ENCODE data around the gene SORL1. TPM values are rescaled to one million over a fixed set of nuclear protein-coding genes. Genes with fewer than 3 reads are reported as not detected.

The SORL1 gene
- total RNA-seq, 2 experiments from 2014 or later = 17.4 to 38.6 TPM

DNA sequence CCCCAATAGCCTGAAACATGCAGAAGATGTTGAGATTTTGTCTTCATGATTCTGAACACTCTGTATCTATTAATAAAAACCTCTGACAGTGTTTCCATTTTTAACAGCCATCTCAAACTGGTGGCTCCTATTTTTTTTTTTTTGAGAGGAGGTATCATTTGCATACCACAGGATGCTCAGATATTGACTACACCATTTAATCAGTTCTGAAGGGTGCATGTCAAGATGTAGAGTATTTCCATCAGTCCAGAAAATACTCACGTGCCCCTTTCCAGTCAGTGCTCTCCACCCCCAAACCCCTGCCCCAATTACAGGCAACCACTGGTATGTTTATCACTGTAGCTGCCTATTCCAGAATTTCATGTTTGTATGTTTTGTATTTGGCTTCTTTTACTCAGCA is 85.9 kb downstream of the SORL1 start:
- Mint-ChIP-seq H3K36me3 (peaks cover 19% of the 10 kb centered on the region), H3K27ac (no peak overlapping the region), H3K9me3 (ENCODE audit: low read depth) (no peaks in the 10 kb centered on the region), H3K27me3 (no peaks in the 10 kb centered on the region), H3K4me3 (no peak overlapping the region), H3K4me1 (peaks cover 23% of the 10 kb centered on the region)
- ATAC-seq (no peak), DNase-seq (no peak)
- CTCF ChIA-PET = no interaction called here

DNA sequence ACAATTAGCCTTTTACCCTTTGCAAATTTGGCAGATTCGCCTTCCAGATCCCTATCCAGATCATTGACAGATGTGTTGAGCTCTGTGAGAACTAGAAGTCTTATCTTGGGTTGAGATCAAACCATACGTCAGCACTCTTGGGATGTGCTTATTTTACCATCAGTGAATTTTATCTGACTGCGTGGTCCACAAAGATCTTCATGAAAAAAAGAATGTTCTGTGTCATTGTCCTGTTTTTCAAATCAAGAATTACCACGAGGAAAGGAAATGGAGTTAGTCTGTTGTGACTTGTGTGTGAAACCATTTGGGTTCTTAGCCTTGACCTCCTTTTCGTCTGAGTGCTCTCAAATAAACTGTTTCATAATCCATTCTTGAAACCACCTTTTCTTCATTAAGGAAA is 86.9 kb downstream of the SORL1 start:
- no peaks in the 10 kb centered on the region for H3K9me3 Mint-ChIP-seq (ENCODE audit: low read depth)
- H3K36me3 Mint-ChIP-seq = peaks cover 21% of the 10 kb centered on the region
- H3K27ac Mint-ChIP-seq = no peak overlapping the region
- H3K4me3 Mint-ChIP-seq = no peak overlapping the region
- CTCF ChIA-PET = no interaction called here
- peaks cover 23% of the 10 kb centered on the region for H3K4me1 Mint-ChIP-seq
- DNase-seq (no peak), ATAC-seq (no peak)
- no peaks in the 10 kb centered on the region for H3K27me3 Mint-ChIP-seq

DNA sequence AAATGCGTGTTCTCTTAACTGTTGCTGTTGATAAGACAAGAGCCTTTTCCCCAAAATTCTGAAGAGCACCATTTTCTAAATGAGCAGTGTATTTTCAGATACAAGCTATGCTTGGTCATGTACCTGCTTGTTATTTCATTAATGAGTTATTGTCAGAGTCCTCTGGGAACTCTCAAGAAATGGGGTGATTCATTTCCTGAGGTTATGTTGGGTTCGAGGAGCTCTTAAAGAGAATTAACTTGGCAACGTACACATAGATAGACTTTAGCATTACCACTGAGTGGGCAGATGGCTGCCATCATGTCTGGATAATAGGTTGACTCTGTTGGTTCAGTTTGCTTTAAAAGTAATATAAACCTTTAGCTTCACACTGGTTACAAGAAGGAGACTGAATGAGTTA is 88.5 kb downstream of the SORL1 start:
- ATAC-seq (no peak), DNase-seq (no peak)
- Mint-ChIP-seq H3K4me1 (peaks cover 36% of the 10 kb centered on the region), H3K9me3 (ENCODE audit: low read depth) (no peaks in the 10 kb centered on the region), H3K27me3 (no peaks in the 10 kb centered on the region), H3K4me3 (no peak overlapping the region), H3K27ac (no peak overlapping the region), H3K36me3 (peaks cover 26% of the 10 kb centered on the region)
- CTCF ChIA-PET = no interaction called here

DNA sequence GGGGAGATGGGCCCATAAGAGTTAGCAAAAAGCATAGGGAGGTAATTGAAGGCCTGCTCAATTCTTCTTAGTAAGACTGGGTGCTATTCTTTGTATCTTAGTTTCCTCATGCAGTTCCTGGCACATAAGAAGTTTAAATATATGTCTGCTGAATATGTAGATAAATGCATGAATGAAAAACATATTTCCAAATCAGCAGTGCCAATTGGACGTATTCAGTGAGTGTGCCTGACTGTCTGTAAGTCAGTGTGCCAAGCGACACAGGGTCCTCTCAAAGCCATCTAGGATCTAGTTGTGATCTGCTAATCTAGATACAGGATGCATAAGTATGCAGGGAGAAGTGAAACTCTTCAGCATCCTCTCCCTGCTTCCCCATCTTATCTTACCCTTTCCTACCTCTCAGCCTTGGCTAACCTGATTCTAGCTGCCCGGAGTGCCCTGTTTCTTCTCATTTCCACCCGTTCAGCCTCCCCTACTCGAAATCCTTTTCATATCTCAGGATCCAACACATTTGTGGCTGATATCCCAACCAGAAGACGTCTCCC is 91.8 kb downstream of the SORL1 start:
- H3K4me1 Mint-ChIP-seq = peaks cover 35% of the 10 kb centered on the region
- DNase-seq (no peak), ATAC-seq (no peak)
- no peak overlapping the region for H3K4me3 Mint-ChIP-seq
- no peaks in the 10 kb centered on the region for H3K27me3 Mint-ChIP-seq
- H3K9me3 Mint-ChIP-seq (ENCODE audit: low read depth) = no peaks in the 10 kb centered on the region
- no peak overlapping the region for H3K27ac Mint-ChIP-seq
- CTCF ChIA-PET = no interaction called here
- peaks cover 41% of the 10 kb centered on the region for H3K36me3 Mint-ChIP-seq

DNA sequence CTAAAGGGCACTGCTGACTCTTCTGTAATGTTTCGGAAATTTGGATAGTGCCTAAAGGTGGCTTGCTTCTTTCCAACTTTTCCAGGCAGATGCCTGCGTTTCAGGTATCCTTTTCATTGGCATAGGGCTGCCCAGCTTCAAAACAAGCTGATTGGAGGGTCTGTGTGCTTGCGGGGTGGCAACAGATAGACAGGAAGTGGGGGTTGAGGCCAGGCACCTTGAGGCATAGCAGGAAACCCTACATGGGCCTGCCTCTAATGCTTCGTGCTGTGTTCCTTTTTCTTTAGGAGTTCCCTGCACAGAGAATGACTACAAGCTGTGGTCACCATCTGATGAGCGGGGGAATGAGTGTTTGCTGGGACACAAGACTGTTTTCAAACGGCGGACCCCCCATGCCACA is 92.8 kb downstream of the SORL1 start:
- Mint-ChIP-seq H3K4me1 (peaks cover 29% of the 10 kb centered on the region), H3K27ac (peak overlapping the region; percentile 38), H3K4me3 (no peak overlapping the region), H3K36me3 (peaks cover 38% of the 10 kb centered on the region), H3K27me3 (no peaks in the 10 kb centered on the region), H3K9me3 (ENCODE audit: low read depth) (no peaks in the 10 kb centered on the region)
- CTCF ChIA-PET = no interaction called here
- peak; percentile 75 for ATAC-seq
- DNase-seq = peak; percentile 67

DNA sequence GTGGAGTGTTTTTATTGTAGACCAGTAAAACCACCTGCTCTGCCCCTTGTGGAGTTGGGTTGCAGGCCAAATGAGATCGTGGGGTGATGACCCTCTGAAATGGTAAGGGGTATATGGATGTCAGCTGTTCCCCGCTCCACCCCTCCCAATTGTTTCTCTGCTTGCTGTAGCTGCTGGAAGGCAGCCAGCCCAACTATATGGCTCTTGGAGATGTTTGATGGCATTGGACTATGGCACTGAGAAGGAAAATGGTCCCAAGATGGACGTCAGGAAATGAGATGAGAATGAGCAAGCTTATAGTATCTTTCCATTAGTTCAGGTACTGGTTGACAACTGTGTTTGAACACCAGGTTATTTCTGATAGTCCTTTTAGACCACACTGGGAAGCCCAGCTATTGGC is 95.5 kb downstream of the SORL1 start:
- ATAC-seq (no peak), DNase-seq (no peak)
- no peaks in the 10 kb centered on the region for H3K27me3 Mint-ChIP-seq
- no peaks in the 10 kb centered on the region for H3K9me3 Mint-ChIP-seq (ENCODE audit: low read depth)
- peaks cover 27% of the 10 kb centered on the region for H3K36me3 Mint-ChIP-seq
- CTCF ChIA-PET = interaction anchor here (1.1 kb wide), 1 partner anchor 34 kb away, joined by 3 read pairs; no protein-coding TSS in a partner anchor
- H3K4me1 Mint-ChIP-seq = peaks cover 22% of the 10 kb centered on the region
- no peak overlapping the region for H3K27ac Mint-ChIP-seq
- H3K4me3 Mint-ChIP-seq = no peak overlapping the region

DNA sequence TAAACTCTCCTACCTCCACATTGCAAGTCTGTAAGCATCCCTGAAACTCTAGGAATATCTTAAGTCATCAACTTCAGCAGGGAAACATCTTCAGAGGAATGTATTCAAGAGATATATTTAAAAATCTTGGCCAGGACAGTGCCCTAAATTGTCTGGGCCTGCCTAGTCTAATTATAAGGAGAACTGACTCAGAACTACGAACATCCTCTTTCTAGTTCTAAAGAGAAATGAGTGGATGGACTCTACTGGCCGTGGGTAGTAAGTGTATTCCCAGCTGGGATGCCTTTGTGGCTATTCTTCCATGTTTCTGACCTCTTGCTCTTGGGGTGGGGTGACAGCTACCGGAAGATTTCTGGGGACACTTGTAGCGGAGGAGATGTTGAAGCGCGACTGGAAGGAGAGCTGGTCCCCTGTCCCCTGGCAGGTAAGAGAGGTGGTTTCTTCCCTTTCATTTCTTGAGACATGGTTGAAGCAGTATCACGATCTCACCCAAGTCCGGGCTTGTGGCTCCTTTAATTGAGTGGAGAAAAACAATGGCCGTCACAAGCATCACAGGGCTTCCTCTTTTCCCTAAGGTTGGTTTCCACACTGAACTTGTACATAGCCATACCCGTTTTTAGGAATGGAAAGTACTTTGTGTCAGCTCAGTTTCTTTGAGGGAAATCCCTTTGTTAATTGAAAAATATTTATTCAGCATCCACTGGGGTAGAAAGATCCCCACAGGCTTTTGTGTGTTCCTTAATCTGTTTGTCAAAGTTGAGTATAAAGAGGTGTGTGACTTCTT is 98.3 kb downstream of the SORL1 start:
- Mint-ChIP-seq H3K36me3 (peaks cover 20% of the 10 kb centered on the region), H3K27me3 (no peaks in the 10 kb centered on the region), H3K27ac (no peak overlapping the region), H3K4me3 (no peak overlapping the region), H3K9me3 (ENCODE audit: low read depth) (no peaks in the 10 kb centered on the region), H3K4me1 (peaks cover 11% of the 10 kb centered on the region)
- DNase-seq (no peak), ATAC-seq (no peak)
- CTCF ChIA-PET = interaction anchor here (0.7 kb wide), 1 partner anchor 9 kb away, joined by 3 read pairs; no protein-coding TSS in a partner anchor

DNA sequence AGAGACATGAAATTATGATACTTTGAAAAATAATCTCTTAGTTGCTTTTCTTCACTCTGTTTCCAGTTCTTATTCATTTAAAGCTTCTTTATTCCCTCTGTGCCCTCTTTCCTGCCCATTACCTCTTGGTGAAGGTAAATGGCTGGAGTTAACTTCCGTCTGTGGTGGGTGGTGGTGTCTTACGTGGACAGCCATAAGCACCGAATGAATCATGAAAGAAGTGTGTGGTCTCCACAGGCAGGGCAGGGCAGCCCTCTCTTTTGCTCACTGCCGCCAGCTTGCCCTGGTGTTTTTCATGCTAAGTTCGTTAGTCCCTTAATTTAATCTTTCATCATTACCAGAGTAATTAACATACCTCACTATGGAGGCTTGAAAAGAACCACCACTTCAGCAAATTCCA is 99.3 kb downstream of the SORL1 start:
- no peaks in the 10 kb centered on the region for H3K9me3 Mint-ChIP-seq (ENCODE audit: low read depth)
- H3K4me1 Mint-ChIP-seq = peaks cover 4% of the 10 kb centered on the region
- DNase-seq (no peak), ATAC-seq (no peak)
- H3K36me3 Mint-ChIP-seq = peaks cover 12% of the 10 kb centered on the region
- H3K27me3 Mint-ChIP-seq = no peaks in the 10 kb centered on the region
- no peak overlapping the region for H3K4me3 Mint-ChIP-seq
- CTCF ChIA-PET = no interaction called here
- H3K27ac Mint-ChIP-seq = no peak overlapping the region

DNA sequence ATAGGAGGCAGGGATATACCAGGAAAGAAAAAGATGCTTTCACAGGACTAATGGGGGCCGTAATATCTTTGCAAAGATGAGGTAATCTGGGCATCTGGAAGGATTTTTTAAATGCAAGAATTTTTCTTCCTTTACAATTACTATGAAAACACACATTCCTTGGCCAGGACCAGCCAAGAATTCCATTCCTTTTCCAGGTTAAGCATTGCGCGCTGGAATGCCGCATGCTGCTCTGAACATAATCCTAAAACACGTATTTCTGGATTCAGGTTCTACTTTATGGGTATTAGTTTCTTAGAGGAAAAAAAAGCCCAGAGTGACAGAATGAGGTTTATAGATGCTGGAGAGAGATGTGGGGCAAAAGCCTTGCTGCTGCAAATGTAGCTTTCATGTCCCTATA is 100.0 kb downstream of the SORL1 start:
- no peak overlapping the region for H3K27ac Mint-ChIP-seq
- no peak for ATAC-seq

DNA sequence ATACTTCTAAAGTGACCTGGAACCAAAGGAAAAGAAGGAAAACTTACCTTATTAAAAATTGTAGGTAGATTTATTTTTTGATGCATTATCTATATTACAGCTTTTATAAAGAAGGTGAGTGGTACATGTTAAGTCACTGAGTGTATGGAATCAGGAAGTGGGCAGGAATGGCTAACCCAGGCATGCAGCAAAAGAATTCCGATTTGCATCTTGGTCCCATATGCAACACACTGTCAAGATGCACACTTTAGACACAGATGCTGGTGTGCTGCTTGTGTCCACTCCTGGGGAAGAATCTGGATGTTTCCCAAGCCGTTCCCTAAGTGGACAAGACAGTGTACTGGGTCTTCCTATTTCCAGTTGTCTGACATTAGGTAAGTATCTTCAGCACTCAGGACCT is 100.5 kb downstream of the SORL1 start:
- Mint-ChIP-seq H3K36me3 (peaks cover 4% of the 10 kb centered on the region), H3K27me3 (no peaks in the 10 kb centered on the region), H3K9me3 (ENCODE audit: low read depth) (no peaks in the 10 kb centered on the region), H3K27ac (no peak overlapping the region), H3K4me1 (peaks cover 14% of the 10 kb centered on the region), H3K4me3 (no peak overlapping the region)
- DNase-seq = no peak
- ATAC-seq = no peak
- CTCF ChIA-PET = no interaction called here

More for the DNA sequence above, 100.0 kb downstream of the SORL1 start:
- H3K4me3 Mint-ChIP-seq = no peak overlapping the region
- H3K4me1 Mint-ChIP-seq = peaks cover 9% of the 10 kb centered on the region
- no peak for DNase-seq
- CTCF ChIA-PET = no interaction called here
- peaks cover 7% of the 10 kb centered on the region for H3K36me3 Mint-ChIP-seq
- no peaks in the 10 kb centered on the region for H3K9me3 Mint-ChIP-seq (ENCODE audit: low read depth)
- no peaks in the 10 kb centered on the region for H3K27me3 Mint-ChIP-seq

DNA sequence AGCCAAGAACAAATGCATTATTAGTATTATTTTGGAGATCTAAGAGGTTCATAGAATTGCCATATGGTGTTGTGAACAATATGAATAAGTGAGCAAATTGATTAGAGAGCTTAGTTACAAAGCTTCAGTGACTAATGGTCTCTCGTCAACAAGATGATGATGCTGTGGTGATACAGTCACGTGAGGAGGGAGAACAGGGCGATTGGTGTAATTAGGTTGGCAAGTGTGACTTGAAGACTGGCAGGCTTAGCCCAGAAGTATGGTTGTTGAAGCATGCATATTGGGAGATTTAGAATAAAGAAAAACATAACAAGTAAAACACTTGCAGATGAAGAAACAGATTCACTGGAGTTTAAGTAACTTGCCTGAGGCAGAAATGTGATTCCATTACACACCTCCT is 101.3 kb downstream of the SORL1 start:
- DNase-seq (no peak), ATAC-seq (no peak)
- H3K4me1 Mint-ChIP-seq = peaks cover 14% of the 10 kb centered on the region
- no peak overlapping the region for H3K27ac Mint-ChIP-seq
- peaks cover under 1% of the 10 kb centered on the region for H3K36me3 Mint-ChIP-seq
- H3K9me3 Mint-ChIP-seq (ENCODE audit: low read depth) = no peaks in the 10 kb centered on the region
- no peaks in the 10 kb centered on the region for H3K27me3 Mint-ChIP-seq
- H3K4me3 Mint-ChIP-seq = no peak overlapping the region
- CTCF ChIA-PET = no interaction called here

DNA sequence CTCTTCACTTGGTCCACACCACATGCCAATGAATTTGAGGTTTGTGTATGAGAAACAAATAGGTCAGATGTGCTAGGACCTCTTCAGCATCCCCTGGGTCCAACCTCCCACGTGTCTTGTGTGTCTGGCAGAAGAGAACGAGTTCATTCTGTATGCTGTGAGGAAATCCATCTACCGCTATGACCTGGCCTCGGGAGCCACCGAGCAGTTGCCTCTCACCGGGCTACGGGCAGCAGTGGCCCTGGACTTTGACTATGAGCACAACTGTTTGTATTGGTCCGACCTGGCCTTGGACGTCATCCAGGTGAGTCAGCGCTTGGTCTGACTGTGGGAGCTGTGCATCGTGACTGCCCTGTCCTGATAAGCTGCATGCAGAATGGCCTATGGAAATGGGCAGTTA is 101.7 kb downstream of the SORL1 start:
- CTCF ChIA-PET = no interaction called here
- H3K36me3 Mint-ChIP-seq = peaks cover 5% of the 10 kb centered on the region
- ATAC-seq (no peak), DNase-seq (no peak)
- no peak overlapping the region for H3K27ac Mint-ChIP-seq
- H3K4me1 Mint-ChIP-seq = peaks cover 14% of the 10 kb centered on the region
- no peaks in the 10 kb centered on the region for H3K27me3 Mint-ChIP-seq
- H3K9me3 Mint-ChIP-seq (ENCODE audit: low read depth) = no peaks in the 10 kb centered on the region
- H3K4me3 Mint-ChIP-seq = no peak overlapping the region

DNA sequence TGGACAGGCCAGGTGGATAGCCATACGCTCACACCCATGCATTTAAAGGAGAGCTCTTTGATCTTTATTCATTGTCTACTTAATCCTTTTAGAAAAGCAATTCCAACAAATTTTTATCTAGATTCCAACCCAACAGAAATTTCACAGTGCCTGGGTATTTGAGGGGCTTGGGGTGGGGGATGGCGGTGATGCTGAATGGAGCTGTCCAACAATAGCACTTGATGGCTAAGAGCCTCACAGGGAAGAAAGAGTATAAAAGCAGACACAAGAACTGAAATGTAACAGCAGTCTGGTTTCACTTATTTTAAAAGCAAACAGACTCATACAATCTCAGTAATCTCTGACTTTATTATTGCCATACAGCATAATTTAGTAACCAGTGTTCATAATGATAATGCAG is 102.4 kb downstream of the SORL1 start:
- ATAC-seq = no peak
- CTCF ChIA-PET = no interaction called here
- Mint-ChIP-seq H3K4me3 (no peak overlapping the region), H3K27me3 (no peaks in the 10 kb centered on the region), H3K4me1 (peaks cover 14% of the 10 kb centered on the region), H3K27ac (no peak overlapping the region), H3K9me3 (ENCODE audit: low read depth) (no peaks in the 10 kb centered on the region), H3K36me3 (peaks cover 10% of the 10 kb centered on the region)
- DNase-seq = no peak

DNA sequence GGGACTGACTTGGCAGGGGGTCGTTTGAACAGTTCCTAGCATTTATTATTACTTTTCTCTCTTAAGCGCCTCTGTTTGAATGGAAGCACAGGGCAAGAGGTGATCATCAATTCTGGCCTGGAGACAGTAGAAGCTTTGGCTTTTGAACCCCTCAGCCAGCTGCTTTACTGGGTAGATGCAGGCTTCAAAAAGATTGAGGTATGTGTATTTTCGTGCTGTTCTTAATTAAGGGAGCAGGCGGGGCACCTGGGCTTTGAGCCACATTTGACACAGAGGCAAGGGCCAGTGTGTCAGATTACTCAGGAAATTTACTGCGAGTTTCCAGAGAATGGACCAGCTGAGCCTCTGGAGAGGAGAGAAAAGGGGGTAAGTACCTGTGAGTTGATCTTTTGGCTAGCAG is 103.0 kb downstream of the SORL1 start:
- DNase-seq (no peak), ATAC-seq (no peak)
- Mint-ChIP-seq H3K27me3 (no peaks in the 10 kb centered on the region), H3K9me3 (ENCODE audit: low read depth) (no peaks in the 10 kb centered on the region), H3K36me3 (peaks cover 16% of the 10 kb centered on the region), H3K4me3 (no peak overlapping the region), H3K27ac (no peak overlapping the region), H3K4me1 (peaks cover 14% of the 10 kb centered on the region)
- CTCF ChIA-PET = no interaction called here

Data from activated CD8-positive, alpha-beta memory T cell treated with anti-CD3 and anti-CD28 coated beads, Interleukin-2, amount 10 ng/mL, durations not matched to agents 7 days and 5 days (primary cell).